GM18498 (cell line): ENCODE results near the gene ROBO1.

Experiments used
- ATAC-seq: cut with Tn5 transposase; IDR thresholded peaks from one replicate; pipeline ENCODE4 v1.9.1; 2021; ENCODE audit warnings: mild to moderate bottlenecking, moderate library complexity; ENCODE audit not compliant: unreplicated experiment

Gene ROBO1

GRCh38 chr3:78823434-78823833 is 944.4 kb downstream of the ROBO1 start:
- no peak for ATAC-seq

DNA sequence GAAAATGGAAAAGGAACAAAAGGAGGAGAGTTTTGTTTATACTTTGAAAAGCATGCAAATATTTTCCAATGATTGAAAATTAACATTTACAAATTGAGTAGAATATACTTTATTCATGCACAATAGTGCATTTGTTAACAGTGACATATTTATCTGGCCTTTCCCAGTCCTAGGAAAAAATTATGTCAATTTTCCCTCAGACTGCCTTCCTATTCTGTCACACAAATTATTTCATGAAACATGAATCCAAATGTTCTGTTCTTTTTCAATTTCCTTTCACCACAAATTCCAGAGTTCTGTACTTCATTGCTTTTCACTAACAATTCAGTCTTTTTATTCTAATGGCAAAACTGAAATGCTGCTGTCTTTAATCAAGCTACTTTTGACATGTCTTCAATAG is 945.1 kb downstream of the ROBO1 start:
- ATAC-seq = no peak

GRCh38 chr3:78820542-78820941 is 947.3 kb downstream of the ROBO1 start:
- no peak for ATAC-seq

DNA sequence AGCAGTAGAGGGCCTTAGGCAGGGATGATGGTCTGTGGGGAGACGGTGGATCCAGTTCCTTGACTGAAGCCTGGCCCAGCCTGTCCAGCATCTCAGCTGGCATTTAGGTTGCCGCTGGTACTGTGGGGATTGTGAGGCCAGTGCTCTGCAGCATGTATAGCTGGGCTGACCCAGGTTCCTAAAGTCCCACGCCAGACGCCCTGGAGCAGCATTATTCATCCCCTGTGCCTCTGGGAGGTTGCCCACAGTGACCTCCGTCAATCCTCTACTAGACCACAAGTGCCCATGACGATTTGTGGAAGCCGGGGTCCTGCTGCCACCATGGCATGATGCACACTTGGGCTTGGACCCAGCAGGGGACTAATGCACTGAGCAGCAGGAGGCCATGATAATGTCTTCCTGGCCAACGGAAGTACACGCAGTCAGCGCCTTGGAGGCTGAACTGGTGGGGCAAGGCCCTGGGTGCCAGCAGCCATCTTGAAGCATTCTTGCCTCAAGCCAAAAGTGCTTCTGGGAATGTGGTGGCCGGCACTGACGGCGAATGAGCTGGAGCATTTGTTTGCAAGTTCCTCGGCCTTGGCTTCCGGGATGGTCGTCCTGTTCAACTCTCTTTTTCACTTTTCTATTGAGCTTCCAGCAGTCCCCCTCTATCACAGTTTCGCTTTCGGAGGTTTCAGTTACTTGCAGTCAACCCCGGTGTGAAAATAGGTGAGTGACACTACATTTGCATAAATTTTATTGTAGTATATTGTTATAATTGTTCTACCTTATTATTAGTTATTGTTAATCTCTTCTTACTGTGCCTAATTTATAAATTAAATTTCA is 949.4 kb downstream of the ROBO1 start:
- no peak for ATAC-seq

DNA sequence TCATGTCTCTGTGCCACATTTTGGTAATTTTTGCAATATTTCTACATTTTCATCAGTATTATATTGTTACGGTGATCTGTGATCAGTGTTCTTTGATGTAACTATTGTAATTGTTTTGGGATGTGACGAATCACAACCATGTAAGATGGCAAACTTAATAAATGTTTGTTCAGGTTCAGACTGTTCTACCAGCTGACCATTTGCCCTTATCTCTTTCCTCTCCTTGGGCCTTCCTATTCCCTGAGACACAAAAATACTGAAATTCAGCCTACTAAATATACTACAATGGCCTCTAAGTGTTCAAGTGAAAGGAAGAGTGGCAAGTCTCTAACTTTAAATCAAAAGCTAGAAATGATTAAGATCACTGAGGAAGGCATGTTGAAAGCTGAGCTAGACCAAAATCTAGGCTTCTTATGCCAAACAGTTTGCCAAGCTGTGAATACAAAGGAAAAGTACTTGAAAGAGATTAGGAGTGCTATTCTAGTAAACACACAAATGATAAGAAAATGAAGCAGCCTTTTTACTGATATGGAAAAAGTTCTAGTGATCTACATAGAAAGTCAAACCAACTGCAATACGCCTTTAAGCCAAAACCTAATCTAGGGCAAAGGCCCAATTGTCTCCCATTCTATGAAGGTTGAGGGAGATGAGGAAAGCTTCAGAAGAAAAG is 952.8 kb downstream of the ROBO1 start:
- no peak for ATAC-seq

GRCh38 chr3:78812166-78812565 is 955.6 kb downstream of the ROBO1 start:
- no peak for ATAC-seq

DNA sequence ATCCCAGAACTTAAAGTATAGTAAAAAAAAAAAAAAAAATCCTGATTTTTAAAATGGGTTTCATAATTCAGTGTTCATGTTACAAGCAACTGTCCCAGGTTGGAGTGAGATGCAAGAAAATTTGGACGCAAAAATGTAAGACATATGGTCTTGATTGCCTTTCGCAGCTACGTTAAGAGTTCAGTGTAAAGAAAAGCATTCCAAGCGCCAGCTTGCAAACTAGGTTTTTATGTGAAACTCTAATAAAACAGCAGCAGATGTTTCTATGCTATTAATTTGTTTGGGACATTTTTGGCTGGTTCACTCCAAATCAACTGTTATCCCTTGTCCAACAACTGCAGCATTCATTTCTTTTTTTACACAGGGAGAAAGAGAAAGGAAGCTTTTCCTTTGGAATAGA is 957.8 kb downstream of the ROBO1 start:
- ATAC-seq = no peak

DNA sequence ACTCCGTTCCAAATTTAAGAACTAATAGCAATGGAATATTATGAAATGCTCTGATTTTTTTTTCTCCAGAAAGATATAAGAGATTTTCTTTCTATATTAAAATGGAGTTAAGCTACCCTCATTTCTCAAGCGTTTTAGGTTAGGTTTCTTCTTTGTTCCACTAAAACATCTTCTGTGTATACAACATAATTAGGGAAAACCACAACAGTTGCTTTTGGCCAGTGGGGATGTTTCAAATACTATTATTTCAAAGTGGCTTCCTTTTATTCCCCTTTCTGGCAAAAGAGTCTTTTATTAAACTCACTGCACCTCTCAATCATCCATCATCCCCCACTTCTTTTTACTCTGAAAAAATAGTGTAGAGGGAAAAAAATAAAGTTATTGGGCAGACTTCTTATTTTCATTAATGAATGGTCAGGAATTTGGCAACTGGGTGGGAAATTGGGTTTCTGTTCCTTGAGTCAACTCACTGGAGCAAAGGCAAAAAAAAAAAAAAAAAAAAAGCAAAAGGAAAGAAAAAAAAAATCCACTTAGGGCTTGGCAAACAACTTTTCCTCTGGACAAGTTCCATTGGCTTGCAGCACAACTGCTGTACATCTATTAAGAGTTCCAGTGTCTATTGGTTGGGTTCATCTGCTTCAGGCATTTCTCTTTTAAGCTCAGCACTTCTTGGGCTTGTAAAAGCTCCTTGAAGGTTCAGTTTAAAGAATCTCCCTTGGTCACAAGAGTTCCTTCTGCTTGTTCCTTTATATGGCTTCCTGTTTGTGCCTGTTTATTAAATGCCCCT is 963.4 kb downstream of the ROBO1 start:
- no peak for ATAC-seq

GRCh38 chr3:78802562-78802930 is 965.3 kb downstream of the ROBO1 start:
- ATAC-seq = no peak

DNA sequence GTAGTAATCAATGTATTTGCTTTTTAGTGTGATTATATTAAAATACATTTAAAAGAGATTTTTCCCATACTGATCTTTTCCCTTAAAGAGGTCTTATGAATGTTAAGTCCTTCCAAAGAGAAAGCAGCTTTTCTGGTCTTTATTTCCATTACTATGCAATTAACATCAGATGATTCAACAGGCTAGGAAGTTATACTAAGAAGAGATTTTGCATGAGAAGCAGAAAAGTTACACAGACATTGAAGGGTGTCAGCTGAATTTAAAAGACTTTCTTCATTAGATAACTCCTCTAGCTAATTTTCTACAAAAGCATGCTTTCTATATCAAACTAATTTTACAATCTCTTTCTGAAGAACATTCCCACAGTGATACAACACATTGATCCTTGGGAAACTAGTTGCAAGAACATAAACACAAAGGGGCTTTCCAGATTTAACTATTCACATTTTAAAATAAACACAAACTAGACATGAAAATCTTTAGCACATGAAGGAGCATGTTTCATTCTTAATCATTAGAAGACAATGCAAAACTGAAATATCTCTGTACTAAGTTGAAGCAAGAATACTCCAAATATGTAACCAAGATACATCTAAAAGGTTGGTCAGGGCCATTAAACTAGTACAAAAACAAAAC is 965.8 kb downstream of the ROBO1 start:
- ATAC-seq = no peak

DNA sequence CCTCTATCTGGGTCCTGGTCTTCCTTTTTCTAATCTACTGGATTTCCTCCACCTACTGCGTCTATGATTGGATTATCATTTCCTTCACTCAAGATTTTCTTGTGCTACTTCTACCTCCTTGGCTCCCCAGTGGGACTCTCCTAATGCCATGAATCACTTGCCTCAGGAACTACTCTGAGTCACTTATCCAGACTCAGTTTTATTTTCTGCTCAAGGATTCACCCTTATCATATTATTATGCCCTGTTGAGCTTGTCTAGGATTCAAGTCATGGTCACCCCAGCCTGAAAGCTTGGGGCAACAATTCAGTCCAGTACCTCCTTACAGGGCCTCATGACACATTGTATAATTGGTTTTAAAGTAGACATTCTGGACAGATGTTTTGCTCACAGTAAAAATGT is 968.1 kb downstream of the ROBO1 start:
- no peak for ATAC-seq

GRCh38 chr3:78798266-78798832 is 969.4 kb downstream of the ROBO1 start:
- ATAC-seq = no peak

GRCh38 chr3:78794431-78794830 is 973.4 kb downstream of the ROBO1 start:
- ATAC-seq = no peak

- ATAC-seq = no peak
Measured at GRCh38 chr3:78792733-78793132, 975.1 kb downstream of the ROBO1 start.

GRCh38 chr3:78792212-78792611 is 975.6 kb downstream of the ROBO1 start:
- ATAC-seq = no peak

DNA sequence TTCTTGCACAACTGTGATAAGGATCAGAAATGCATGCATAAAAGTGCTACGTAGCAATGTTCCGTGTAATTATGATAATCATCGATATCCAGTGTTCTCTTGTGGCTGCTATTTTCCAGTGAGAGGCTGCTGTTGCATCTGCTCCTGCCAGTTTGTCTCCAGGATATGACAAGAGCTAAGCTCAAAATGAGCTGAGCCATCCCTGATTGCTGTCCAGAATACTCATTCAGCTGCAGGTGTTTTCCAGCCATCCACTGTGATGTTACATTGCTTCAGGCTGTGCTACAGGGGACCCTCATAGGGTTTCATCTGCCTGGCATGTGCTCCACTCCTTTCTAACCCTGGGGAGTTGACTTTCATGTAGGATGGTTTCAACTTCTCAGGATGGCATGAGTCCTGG is 976.0 kb downstream of the ROBO1 start:
- no peak for ATAC-seq

GRCh38 chr3:78788839-78789238 is 979.0 kb downstream of the ROBO1 start:
- ATAC-seq = no peak

- ATAC-seq = no peak
Measured at GRCh38 chr3:78785004-78785403, 982.8 kb downstream of the ROBO1 start.

- ATAC-seq = no peak
Measured at GRCh38 chr3:78781351-78781750, 986.4 kb downstream of the ROBO1 start.

- ATAC-seq = no peak
Measured at GRCh38 chr3:78765671-78766485, 1001.9 kb downstream of the ROBO1 start.
